ENCODE measurements around the gene C20orf96. TPM values are rescaled to one million over a fixed set of nuclear protein-coding genes. Genes with fewer than 3 reads are reported as not detected.

The C20orf96 gene
- total and polyA plus RNA-seq, 2 experiments from 2014 or later: 14.6 to 36.3 TPM

GRCh38 chr20:270517-270916 lies 20.0 kb downstream of the C20orf96 start (continued):
- TF ChIP-seq REST (IDR thresholded peaks at IDR 0.05; ENCODE audit: unreplicated experiment): no peak
- no peak for TF ChIP-seq EZH2phosphoT487 (IDR thresholded peaks at IDR 0.05; ENCODE audit: unreplicated experiment)

- Histone ChIP-seq H3F3A (replicated peaks; ENCODE audit: low read depth) (no peaks in the 10 kb centered on the region), H4K20me1 (replicated peaks; ENCODE audit: insufficient read depth) (peaks cover 6% of the 10 kb centered on the region; the same call in 1 of the 2 replicates), H3K27me3 (ENCODE audit: insufficient read depth) (peaks cover 53% of the 10 kb centered on the region), H2AFZ (peak overlapping the region; percentile 96), H3K4me1 (ENCODE audit: insufficient read depth) (0 out of 2 replicates have a peak, but pooled peaks cover 4% of the 10 kb centered on the region), H3K4me3 (peak overlapping the region; percentile 55), H3K36me3 (ENCODE audit: insufficient read depth) (no peaks in the 10 kb centered on the region), H3K4me2 (peak overlapping the region; percentile 78), H3K9me2 (ENCODE audit: insufficient read depth) (0 out of 2 replicates have a peak, but pooled peaks cover 2% of the 10 kb centered on the region), H3K79me2 (replicated peaks; ENCODE audit: insufficient read depth) (no peaks in the 10 kb centered on the region), H3K27ac (ENCODE audit: low read depth) (no peak overlapping the region)
- H3K4me1 Mint-ChIP-seq: peaks cover 7% of the 10 kb centered on the region
- H3K4me3 Mint-ChIP-seq: peak overlapping the region; percentile 72
- TF ChIP-seq EZH2 (IDR thresholded peaks at IDR 0.05; ENCODE audit: low read depth, unreplicated experiment): no peak
- TF ChIP-seq CREB1 (CRISPR knock-in tag; IDR thresholded peaks at IDR 0.05; ENCODE audit: low read depth): peak; percentile 3; the same call in 1 of the 2 replicates
- no peak for TF ChIP-seq ZNF114 (CRISPR knock-in tag; IDR thresholded peaks at IDR 0.05)
- TF ChIP-seq ZNF331 (CRISPR knock-in tag; IDR thresholded peaks at IDR 0.05; ENCODE audit: low read depth): no peak
- TF ChIP-seq NANOG (IDR thresholded peaks at IDR 0.05; ENCODE audit: borderline replicate concordance): no peak
- TF ChIP-seq CTCF (conservative IDR thresholded peaks at IDR 0.05; ENCODE audit: low read depth in 2 of 2): peak; percentile 93 to 94
- peak; percentile 64; the same call in 1 of the 2 replicates for TF ChIP-seq POLR2AphosphoS5 (IDR thresholded peaks at IDR 0.05; ENCODE audit: low read depth)
- DNase-seq (ENCODE audit: low spot score): peak; percentile 98
- H3K27me3 Mint-ChIP-seq (ENCODE audit: insufficient read depth, low read depth, poor library complexity): peaks cover 35% of the 10 kb centered on the region
- ATAC-seq: peak; percentile 94
- peaks cover 5% of the 10 kb centered on the region; the same call in 2 of the 3 replicates for H3K9me3 Mint-ChIP-seq
- peak overlapping the region; percentile 85 for H3K27ac Mint-ChIP-seq
- 0 out of 3 replicates have a peak, but pooled peaks cover 4% of the 10 kb centered on the region for H3K36me3 Mint-ChIP-seq (ENCODE audit: low read depth)
Observed at GRCh38 chr20:266596-267562, 23.7 kb downstream of the C20orf96 start.
